Measurements from ENCODE around the gene SYNE4.

SYNE4 gene

DNA sequence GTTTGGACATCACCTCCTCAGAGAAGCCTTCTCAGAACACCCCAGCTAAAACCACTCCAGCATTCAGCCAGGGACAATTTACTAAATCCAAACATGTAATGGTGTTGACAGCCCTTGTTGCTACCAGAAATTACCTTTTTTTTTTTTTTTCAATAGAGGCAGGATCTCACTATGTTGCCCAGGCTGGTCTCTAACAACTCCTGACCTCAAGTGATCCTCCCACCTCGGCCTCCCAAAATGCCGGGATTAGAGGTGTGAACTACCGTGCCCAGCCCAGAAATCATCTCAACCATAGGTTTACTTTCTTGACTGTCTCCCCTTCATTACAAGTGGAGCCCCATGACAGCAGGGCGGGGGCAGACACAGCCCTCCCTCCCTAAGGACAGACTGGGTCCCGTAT is 14.8 kb upstream of the SYNE4 start:
- no peak for TF ChIP-seq RAD21 (IDR thresholded peaks at IDR 0.05; ENCODE audit: low read depth)
- TF ChIP-seq TEAD4 (IDR thresholded peaks at IDR 0.05): no peak
- TF ChIP-seq NFIC (IDR thresholded peaks at IDR 0.05): no peak
- no peak for TF ChIP-seq TCF12 (IDR thresholded peaks at IDR 0.05; ENCODE audit: low read depth)
- no peak for TF ChIP-seq MAX (IDR thresholded peaks at IDR 0.05)

DNA sequence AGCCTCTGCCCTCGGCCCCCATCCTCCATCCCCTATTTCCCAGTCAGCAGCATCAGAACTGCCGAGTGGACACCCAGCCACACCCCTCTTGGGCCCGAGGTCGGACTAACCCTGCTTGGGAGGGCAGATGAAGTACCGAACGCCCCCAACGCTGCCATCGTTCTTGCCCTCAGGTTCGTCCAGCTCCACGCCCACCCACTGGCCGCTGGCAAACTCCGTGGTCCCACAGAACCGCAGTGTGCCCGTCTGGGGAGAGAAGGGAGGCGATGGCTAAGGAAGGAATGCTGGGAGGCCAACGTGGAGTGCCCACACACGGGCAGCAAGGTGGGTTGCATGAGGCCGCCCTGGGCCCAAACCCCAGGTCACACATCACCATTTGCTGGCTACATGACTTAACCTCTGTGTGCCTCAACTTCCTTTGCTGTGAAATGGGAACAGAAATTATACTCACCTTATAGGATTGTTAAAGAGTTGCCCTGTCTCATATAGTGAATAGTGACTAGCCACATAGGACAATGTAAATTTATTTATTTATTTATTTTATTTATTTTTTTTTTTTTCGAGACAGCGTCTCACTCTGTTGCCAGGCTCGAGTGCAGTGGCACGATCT is 10.6 kb upstream of the SYNE4 start:
- TF ChIP-seq TEAD4 (IDR thresholded peaks at IDR 0.05): no peak
- TF ChIP-seq CREB1 (IDR thresholded peaks at IDR 0.05; ENCODE audit: low read depth): no peak
- no peak for TF ChIP-seq EP300 (IDR thresholded peaks at IDR 0.05; ENCODE audit: borderline replicate concordance)
- TF ChIP-seq MAX (IDR thresholded peaks at IDR 0.05): no peak
- no peak for TF ChIP-seq TAF1 (IDR thresholded peaks at IDR 0.05; ENCODE audit: low read depth)
- TF ChIP-seq, protein P1, sequence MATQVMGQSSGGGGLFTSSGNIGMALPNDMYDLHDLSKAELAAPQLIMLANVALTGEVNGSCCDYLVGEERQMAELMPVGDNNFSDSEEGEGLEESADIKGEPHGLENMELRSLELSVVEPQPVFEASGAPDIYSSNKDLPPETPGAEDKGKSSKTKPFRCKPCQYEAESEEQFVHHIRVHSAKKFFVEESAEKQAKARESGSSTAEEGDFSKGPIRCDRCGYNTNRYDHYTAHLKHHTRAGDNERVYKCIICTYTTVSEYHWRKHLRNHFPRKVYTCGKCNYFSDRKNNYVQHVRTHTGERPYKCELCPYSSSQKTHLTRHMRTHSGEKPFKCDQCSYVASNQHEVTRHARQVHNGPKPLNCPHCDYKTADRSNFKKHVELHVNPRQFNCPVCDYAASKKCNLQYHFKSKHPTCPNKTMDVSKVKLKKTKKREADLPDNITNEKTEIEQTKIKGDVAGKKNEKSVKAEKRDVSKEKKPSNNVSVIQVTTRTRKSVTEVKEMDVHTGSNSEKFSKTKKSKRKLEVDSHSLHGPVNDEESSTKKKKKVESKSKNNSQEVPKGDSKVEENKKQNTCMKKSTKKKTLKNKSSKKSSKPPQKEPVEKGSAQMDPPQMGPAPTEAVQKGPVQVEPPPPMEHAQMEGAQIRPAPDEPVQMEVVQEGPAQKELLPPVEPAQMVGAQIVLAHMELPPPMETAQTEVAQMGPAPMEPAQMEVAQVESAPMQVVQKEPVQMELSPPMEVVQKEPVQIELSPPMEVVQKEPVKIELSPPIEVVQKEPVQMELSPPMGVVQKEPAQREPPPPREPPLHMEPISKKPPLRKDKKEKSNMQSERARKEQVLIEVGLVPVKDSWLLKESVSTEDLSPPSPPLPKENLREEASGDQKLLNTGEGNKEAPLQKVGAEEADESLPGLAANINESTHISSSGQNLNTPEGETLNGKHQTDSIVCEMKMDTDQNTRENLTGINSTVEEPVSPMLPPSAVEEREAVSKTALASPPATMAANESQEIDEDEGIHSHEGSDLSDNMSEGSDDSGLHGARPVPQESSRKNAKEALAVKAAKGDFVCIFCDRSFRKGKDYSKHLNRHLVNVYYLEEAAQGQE (IDR thresholded peaks at IDR 0.05; ENCODE audit: low read depth): no peak

- TF ChIP-seq TAF1 (IDR thresholded peaks at IDR 0.05; ENCODE audit: low read depth) (peak; percentile 66; the same call in 1 of the 2 replicates), CREB1 (IDR thresholded peaks at IDR 0.05; ENCODE audit: low read depth) (peak; percentile 79), MAX (IDR thresholded peaks at IDR 0.05) (peak; percentile 81), YY1 (IDR thresholded peaks at IDR 0.05; ENCODE audit: low read depth) (peak; percentile 79), EGR1 (IDR thresholded peaks at IDR 0.05) (peak; percentile 60), NFIC (IDR thresholded peaks at IDR 0.05) (no peak), TCF12 (IDR thresholded peaks at IDR 0.05; ENCODE audit: low read depth) (no peak)
- TF ChIP-seq, protein P2, sequence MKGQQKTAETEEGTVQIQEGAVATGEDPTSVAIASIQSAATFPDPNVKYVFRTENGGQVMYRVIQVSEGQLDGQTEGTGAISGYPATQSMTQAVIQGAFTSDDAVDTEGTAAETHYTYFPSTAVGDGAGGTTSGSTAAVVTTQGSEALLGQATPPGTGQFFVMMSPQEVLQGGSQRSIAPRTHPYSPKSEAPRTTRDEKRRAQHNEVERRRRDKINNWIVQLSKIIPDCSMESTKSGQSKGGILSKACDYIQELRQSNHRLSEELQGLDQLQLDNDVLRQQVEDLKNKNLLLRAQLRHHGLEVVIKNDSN (IDR thresholded peaks at IDR 0.05): 0 out of 2 replicates have a peak, but pooled peaks have one; percentile 30
- TF ChIP-seq, protein P1 (IDR thresholded peaks at IDR 0.05; ENCODE audit: low read depth): peak; percentile 61; the same call in 1 of the 2 replicates
Observed at GRCh38 chr19:36014012-36014924, 5.7 kb upstream of the SYNE4 start, which contains the start of gene ALKBH6. Gene ALKBH6 (minus strand): TSS chr19:36014213. CDS start chr19:36013397, 816 bp downstream.

- TF ChIP-seq NFIC (IDR thresholded peaks at IDR 0.05) (no peak), CREB1 (IDR thresholded peaks at IDR 0.05; ENCODE audit: low read depth) (no peak), ZBTB7A (IDR thresholded peaks at IDR 0.05; ENCODE audit: low read depth) (0 out of 2 replicates have a peak, but pooled peaks have one; percentile 54), EGR1 (IDR thresholded peaks at IDR 0.05) (no peak), TEAD4 (IDR thresholded peaks at IDR 0.05) (no peak), CEBPB (IDR thresholded peaks at IDR 0.05) (no peak), EP300 (IDR thresholded peaks at IDR 0.05; ENCODE audit: borderline replicate concordance) (no peak)
- TF ChIP-seq, protein P2 (IDR thresholded peaks at IDR 0.05): no peak
- TF ChIP-seq, protein P1 (IDR thresholded peaks at IDR 0.05; ENCODE audit: low read depth): no peak
Observed at GRCh38 chr19:36013280-36014011, 4.8 kb upstream of the SYNE4 start.

Measured in Ishikawa (cell line).